ENCODE measurements around the gene ZNF845. TPM values are rescaled to one million over a fixed set of nuclear protein-coding genes. Genes with fewer than 3 reads are reported as not detected.
"Not testable (repeated sequence)": the region's sequence is repeated elsewhere in the genome, so short reads cannot be mapped to it uniquely, and the experiment has no call there.

Gene ZNF845
- total and polyA plus RNA-seq, 2 donors (not counting 1 experiment from before 2014, with no cell fraction given) = 2.3 to 16.9 TPM

- DNase-seq = no peak
- TF ChIP-seq CTCF (IDR thresholded peaks at IDR 0.05) (no peak), EZH2 (IDR thresholded peaks at IDR 0.05; ENCODE audit: borderline replicate concordance, insufficient read depth, low read depth, low read length, poor library complexity, severe bottlenecking) (no peak)
- Histone ChIP-seq H3K79me2 (ENCODE audit: control insufficient read depth, insufficient read depth, low read length) (no peaks in the 10 kb centered on the region), H4K20me1 (ENCODE audit: control insufficient read depth, insufficient read depth, low read length, poor library complexity, severe bottlenecking) (no peaks in the 10 kb centered on the region), H3K9me3 (ENCODE audit: control extremely low read depth in 1 of 3, control insufficient read depth in 2 of 3, insufficient read depth in 1 of 3, low read length in 2 of 3) (peaks cover 2 to 54% (median 31%) of the 10 kb centered on the region in 3 donors), H3K9ac (ENCODE audit: low read length) (no peak overlapping the region), H3K4me1 (ENCODE audit: control insufficient read depth in 2 of 2, insufficient read depth in 2 of 2, low read length in 2 of 2) (no peaks in the 10 kb centered on the region), H3K27me3 (replicated peaks in 1 of 4; ENCODE audit: control extremely low read depth in 1 of 4, control insufficient read depth in 3 of 4, insufficient read depth in 4 of 4, low read length in 3 of 4) (no peaks in the 10 kb centered on the region), H3K36me3 (replicated peaks in 1 of 2; ENCODE audit: control extremely low read depth in 1 of 2, control insufficient read depth in 1 of 2, extremely low read depth in 1 of 2, insufficient read depth in 2 of 2, low read length in 1 of 2) (no peaks in the 10 kb centered on the region), H3K27ac (ENCODE audit: low read length in 2 of 2) (no peak overlapping the region), H3K4me2 (replicated peaks; ENCODE audit: low read depth, low read length, poor library complexity, severe bottlenecking) (no peak overlapping the region), H2AFZ (ENCODE audit: insufficient read depth, low read depth, low read length, poor library complexity, severe bottlenecking) (no peak overlapping the region), H3K4me3 (ENCODE audit: control extremely low read depth in 1 of 5, extremely low read depth in 1 of 5, insufficient read depth in 1 of 5, low read depth in 2 of 5, low read length in 4 of 5) (no peak overlapping the region)
- CTCF ChIA-PET = no interaction called here
- Mint-ChIP-seq H3K27ac (no peak overlapping the region), H3K9me3 (ENCODE audit: insufficient read depth) (peaks cover 17% of the 10 kb centered on the region), H3K4me1 (no peaks in the 10 kb centered on the region), H3K4me3 (no peak overlapping the region), H3K27me3 (no peaks in the 10 kb centered on the region)
- intact Hi-C loops (cut with micrococcal nuclease) = no loop called here
- 100% methylated on average over 2 of the region's 7 CpGs for WGBS (ENCODE audit: insufficient coverage)
- POLR2A ChIA-PET = no interaction called here
- no peak for ATAC-seq (ENCODE audit: low read depth)
These were observed 38.6 kb upstream of the ZNF845 start for GRCh38 chr19:53294786-53295441.

- H3K27me3 ChIP-seq (replicated peaks in 1 of 4; ENCODE audit: control extremely low read depth in 1 of 4, control insufficient read depth in 3 of 4, insufficient read depth in 4 of 4, low read length in 3 of 4); H3K4me3 ChIP-seq (ENCODE audit: control extremely low read depth in 1 of 5, extremely low read depth in 1 of 5, insufficient read depth in 1 of 5, low read depth in 2 of 5, low read length in 4 of 5); H3K27me3 Mint-ChIP-seq; H3K4me2 ChIP-seq (replicated peaks; ENCODE audit: low read depth, low read length, poor library complexity, severe bottlenecking); H3K4me1 ChIP-seq (ENCODE audit: control insufficient read depth in 2 of 2, insufficient read depth in 2 of 2, low read length in 2 of 2); H2AFZ ChIP-seq (ENCODE audit: insufficient read depth, low read depth, low read length, poor library complexity, severe bottlenecking); CTCF ChIA-PET; H3K4me1 Mint-ChIP-seq; intact Hi-C loops (cut with micrococcal nuclease); DNase-seq; H3K79me2 ChIP-seq (ENCODE audit: control insufficient read depth, insufficient read depth, low read length); H3K36me3 ChIP-seq (replicated peaks in 1 of 2; ENCODE audit: control extremely low read depth in 1 of 2, control insufficient read depth in 1 of 2, extremely low read depth in 1 of 2, insufficient read depth in 2 of 2, low read length in 1 of 2); ATAC-seq (ENCODE audit: low read depth); H3K9me3 Mint-ChIP-seq (ENCODE audit: insufficient read depth); H3K27ac ChIP-seq (ENCODE audit: low read length in 2 of 2); POLR2A ChIA-PET; H3K9ac ChIP-seq (ENCODE audit: low read length); H3K27ac Mint-ChIP-seq; H3K4me3 Mint-ChIP-seq; H4K20me1 ChIP-seq (ENCODE audit: control insufficient read depth, insufficient read depth, low read length, poor library complexity, severe bottlenecking): not testable (repeated sequence)
- H3K9me3 ChIP-seq (ENCODE audit: control extremely low read depth in 1 of 3, control insufficient read depth in 2 of 3, insufficient read depth in 1 of 3, low read length in 2 of 3) = peaks cover 1 to 31% (median 2%) of the 10 kb centered on the region in 3 donors
- no CpG with 5 or more reads among the region's 8 CpGs for WGBS (ENCODE audit: insufficient coverage)
These were observed 32.2 kb upstream of the ZNF845 start for GRCh38 chr19:53301341-53301740.

Data from B cell (primary cell).